ENCODE data around the gene SPN. TPM values are rescaled to one million over a fixed set of nuclear protein-coding genes. Genes with fewer than 3 reads are reported as not detected.

The SPN gene
- total and polyA plus RNA-seq, 2 donors (not counting 3 experiments of a cell fraction or from before 2014, with no cell fraction given), result not detected

DNA sequence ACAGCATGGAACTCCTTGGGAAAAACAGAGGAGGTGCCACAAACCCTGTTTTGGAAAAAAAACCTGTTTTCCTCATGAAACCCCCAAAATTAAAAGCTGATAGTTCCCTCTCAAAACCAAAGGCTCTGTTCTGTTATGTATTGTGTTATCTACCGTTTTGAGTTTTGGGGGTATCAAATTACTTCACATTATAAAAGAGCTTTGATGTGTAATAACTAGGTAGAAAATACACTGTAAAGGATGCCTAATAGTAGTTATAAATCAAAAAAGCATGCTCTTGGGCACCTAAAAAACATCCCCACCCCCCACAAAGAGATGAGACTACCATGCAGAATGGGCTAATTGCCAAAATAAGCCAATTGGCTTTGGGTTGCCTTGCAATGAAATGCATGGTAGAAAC, 51.9 kb downstream of the SPN start:
- no peak for FAIRE-seq
- no peak overlapping the region for H3K9ac ChIP-seq (replicated peaks; ENCODE audit: extremely low read depth, insufficient read depth, low read length)
- no peak overlapping the region for H3K4me3 ChIP-seq (replicated peaks in 1 of 3; ENCODE audit: insufficient read depth in 1 of 3, low read depth in 1 of 3, low read length in 3 of 3)
- ChIA-PET POLR2A (no interaction called here), CTCF (interaction anchor here (1.1 to 2.3 kb wide), 4 partner anchors 9 to 133 kb away, joined by 3 to 13 read pairs (median 4); no protein-coding TSS in a partner anchor)
- no peak overlapping the region for H2AFZ ChIP-seq (ENCODE audit: low read depth, low read length)
- H4K20me1 ChIP-seq (replicated peaks; ENCODE audit: control insufficient read depth, extremely low read depth, insufficient read depth, low read length), result no peaks in the 10 kb centered on the region
- H3K27ac ChIP-seq (ENCODE audit: insufficient read depth, low read depth, low read length), result no peak overlapping the region
- no peaks in the 10 kb centered on the region for H3K9me3 ChIP-seq (replicated peaks; ENCODE audit: control insufficient read depth, insufficient read depth, low read length)
- dilution Hi-C loops (cut with MboI; ENCODE audit: extremely low pct_ligation_motif_present, low sequenced_read_pairs), result no loop called here
- H3K36me3 ChIP-seq (ENCODE audit: control insufficient read depth in 2 of 2, extremely low read depth in 1 of 2, insufficient read depth in 2 of 2, low read length in 2 of 2), result no peaks in the 10 kb centered on the region
- H3K4me2 ChIP-seq (ENCODE audit: insufficient read depth, low read length), result no peak overlapping the region
- intact Hi-C loops (cut with micrococcal nuclease), result no loop called here
- TF ChIP-seq JUN (IDR thresholded peaks at IDR 0.05; ENCODE audit: borderline replicate concordance, insufficient read depth, insufficient read length, low read depth) (no peak), FOS (IDR thresholded peaks at IDR 0.05; ENCODE audit: borderline replicate concordance, insufficient read depth, low read length) (no peak), CTCF (IDR thresholded peaks at IDR 0.05; ENCODE audit: extremely low read depth in 1 of 2, insufficient read depth in 1 of 2, low read depth in 1 of 2, low read length in 2 of 2) (no peak), MYC (IDR thresholded peaks at IDR 0.05; ENCODE audit: low read depth, low read length) (no peak), GATA2 (IDR thresholded peaks at IDR 0.05; ENCODE audit: insufficient read depth, insufficient read length, low read depth, low read length) (no peak), POLR2AphosphoS5 (IDR thresholded peaks at IDR 0.05; ENCODE audit: insufficient read depth, low read depth, low read length) (no peak), EZH2 (IDR thresholded peaks at IDR 0.05; ENCODE audit: borderline replicate concordance, low read depth, low read length, severe bottlenecking) (no peak)
- TF ChIP-seq, protein P1, sequence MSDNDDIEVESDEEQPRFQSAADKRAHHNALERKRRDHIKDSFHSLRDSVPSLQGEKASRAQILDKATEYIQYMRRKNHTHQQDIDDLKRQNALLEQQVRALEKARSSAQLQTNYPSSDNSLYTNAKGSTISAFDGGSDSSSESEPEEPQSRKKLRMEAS (IDR thresholded peaks at IDR 0.05; ENCODE audit: insufficient read depth, insufficient read length), result no peak
- H3K79me2 ChIP-seq (ENCODE audit: control insufficient read depth, insufficient read depth, low read length), result no peaks in the 10 kb centered on the region
- no peaks in the 10 kb centered on the region for H3K9me1 ChIP-seq (replicated peaks; ENCODE audit: control insufficient read depth, extremely low read depth, insufficient read depth, low read length)
- no TSS peak for BruUV-seq (replicated peaks)
- peaks cover 0 to 3% of the 10 kb centered on the region in 2 experiments for H3K27me3 ChIP-seq (ENCODE audit: control insufficient read depth in 2 of 2, insufficient read depth in 2 of 2, low read length in 2 of 2)
- H3K4me1 ChIP-seq (ENCODE audit: control insufficient read depth, extremely low read depth, insufficient read depth, low read length), result no peaks in the 10 kb centered on the region
- DNase-seq (ENCODE audit: low read depth, low spot score), result no peak
